CD4-positive, alpha-beta T cell treated with Interleukin-1 beta for 1 hour (primary cell): ENCODE data around the gene REXO1.
A peak's percentile ranks its signal among the peaks of the same experiment; 100 is the strongest.
"Not testable (repeated sequence)": the region's sequence is repeated elsewhere in the genome, so short reads cannot be mapped to it uniquely, and the experiment has no call there.

Experiments used
- DNase-seq, 2 donors: peaks; one replicate each; pipeline ENCODE4 v3.0.0-alpha.2; 2020 to 2022

Gene REXO1

GRCh38 chr19:1811472-1811894, 36.8 kb downstream of the REXO1 start:
- peak; percentile 33 to 40 for DNase-seq

DNA sequence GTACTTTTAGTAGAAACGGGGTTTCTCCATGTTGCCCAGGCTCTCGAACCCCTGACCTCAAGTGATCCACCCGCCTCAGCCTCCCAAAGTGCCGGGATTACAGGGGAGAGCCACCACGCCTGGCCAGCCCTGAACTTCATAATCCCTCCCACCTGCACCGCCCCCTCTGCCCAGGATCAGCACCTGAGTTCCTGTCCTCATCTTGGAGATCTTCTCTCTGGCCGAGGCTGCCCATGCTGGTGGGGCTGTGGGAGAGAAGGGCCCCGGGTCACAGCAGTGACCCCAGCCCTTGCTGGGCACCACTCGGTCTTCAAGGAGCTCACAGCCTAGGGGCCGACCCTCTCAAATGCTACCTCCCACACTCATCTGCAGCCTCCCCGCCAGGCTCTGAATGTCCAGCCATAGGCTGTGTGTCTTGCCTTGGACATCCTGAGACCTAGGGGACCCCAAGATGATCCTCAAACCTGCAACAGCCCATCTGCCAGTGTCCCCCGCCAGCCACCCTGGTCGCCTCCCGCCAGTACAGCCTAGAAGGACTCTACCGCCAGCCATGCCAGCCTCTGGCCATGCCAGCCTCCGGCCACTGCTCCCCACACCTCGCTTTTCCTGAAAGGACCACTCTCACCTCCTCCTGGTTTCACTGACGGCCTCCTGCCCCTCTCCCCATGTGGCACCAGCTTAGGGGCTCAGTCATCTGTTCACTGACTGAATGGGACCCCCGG, 37.7 kb downstream of the REXO1 start:
- DNase-seq = no peak

DNA sequence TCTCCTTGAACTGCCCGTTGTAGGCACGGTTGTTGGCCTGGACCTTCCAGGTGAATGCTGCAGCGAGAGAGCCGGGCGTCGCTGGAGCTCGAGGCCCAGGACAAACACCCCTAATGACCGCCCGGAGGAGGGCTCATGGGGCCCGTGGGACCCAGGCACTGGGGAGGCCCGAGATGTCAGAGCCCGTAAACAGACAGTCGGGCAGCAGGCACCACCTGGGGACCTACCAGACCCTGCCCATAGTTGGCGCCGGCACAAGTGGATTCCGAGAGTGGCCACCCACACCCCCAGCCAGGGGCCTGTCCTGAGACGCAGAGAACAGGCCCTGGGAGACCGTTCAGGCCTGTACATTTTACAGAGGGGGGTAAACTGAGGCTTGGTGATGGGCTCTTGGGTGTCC, 38.6 kb downstream of the REXO1 start:
- DNase-seq = no peak

DNA sequence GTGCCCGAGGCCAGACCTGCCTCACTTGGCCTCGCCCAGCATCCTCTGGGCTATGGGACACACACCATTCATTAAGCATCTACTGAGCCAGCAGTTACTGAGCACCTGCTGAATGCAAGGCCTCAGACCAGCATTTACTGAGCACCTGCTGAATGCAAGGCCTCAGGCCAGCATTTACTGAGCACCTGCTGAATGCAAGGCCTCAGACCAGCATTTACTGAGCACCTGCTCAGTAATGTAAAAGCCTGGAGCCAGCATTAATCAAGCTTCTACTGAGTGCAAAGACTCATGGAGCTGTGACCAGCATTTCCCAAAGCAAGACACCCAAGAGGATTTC, 39.9 kb downstream of the REXO1 start:
- no peak for DNase-seq

GRCh38 chr19:1807695-1808394, 40.4 kb downstream of the REXO1 start:
- DNase-seq = no peak

DNA sequence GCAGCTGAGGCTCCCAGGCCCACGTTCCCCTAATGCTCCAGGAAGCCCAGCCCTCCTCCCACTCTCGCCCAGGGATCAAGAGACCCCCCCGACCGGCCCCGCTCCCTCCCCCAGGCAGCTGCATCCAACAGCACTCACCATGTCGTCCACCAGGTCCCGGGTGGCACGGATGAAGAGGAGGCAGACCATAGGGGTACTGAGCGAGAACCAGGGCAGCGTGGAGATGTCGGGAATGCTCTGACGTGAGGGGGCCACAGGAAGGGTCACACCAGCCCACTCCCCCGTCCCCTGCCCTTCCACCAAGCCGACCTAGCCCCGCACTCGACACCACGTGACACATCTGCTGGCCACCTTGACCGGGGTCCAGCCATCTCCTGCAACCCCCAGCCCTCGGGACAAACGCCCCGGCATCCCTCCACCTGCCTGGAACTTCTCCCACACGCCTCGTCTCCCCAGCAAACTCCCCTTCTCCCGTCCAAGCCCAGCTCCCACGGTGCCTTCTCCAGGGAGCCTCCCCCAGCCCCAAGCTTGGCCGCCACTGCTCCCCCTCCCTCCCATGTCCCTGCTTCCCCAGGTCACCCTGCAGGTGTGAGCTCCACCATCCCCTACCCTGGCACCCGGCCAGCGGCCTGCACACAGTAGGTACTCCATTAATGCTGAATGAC, 41.1 kb downstream of the REXO1 start:
- DNase-seq = no peak

DNA sequence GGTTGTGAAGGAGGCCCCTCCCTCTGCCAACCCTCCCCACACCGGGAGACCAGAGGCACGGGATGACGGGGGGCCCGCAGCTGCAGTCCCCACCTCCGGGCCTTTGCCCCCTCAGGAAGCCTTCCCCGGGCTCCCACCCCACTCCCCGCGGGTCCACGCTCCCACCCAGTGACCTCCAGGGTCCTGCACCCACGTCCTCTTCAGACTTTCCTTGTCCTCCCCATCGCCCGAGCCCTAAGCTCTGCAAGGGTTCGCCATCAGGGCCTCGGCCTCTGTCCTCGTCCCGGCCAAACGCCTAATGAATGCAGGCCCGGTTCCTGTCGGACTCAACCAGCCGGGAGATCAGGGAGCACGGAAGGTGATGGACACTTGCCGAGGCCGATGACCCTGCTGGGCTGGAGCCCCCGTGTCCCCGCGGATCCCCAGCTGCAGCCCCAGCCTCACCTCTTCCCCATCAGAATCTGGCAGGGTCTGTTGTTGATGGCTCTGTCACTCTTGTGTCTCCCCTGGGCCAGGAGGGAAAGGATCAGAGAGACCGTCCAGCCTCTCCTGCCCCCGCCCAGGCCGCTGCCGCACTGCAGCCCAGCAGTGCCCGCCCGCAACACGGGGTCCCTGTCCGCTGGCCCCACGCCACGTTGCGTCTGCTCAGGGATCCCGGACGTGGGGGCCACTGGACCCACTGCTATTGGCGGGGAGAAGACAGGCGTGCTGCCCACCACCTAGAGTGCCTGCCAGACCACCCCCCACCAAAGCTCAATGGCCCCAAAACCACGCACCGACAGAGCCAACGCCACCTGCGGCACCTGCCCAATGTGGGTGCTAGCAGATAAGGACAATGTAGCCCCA, 41.9 kb downstream of the REXO1 start:
- DNase-seq = no peak

- no peak for DNase-seq
Measured at GRCh38 chr19:1805401-1806183, 42.7 kb downstream of the REXO1 start.

- no peak for DNase-seq
Measured at GRCh38 chr19:1804858-1805257, 43.4 kb downstream of the REXO1 start.

DNA sequence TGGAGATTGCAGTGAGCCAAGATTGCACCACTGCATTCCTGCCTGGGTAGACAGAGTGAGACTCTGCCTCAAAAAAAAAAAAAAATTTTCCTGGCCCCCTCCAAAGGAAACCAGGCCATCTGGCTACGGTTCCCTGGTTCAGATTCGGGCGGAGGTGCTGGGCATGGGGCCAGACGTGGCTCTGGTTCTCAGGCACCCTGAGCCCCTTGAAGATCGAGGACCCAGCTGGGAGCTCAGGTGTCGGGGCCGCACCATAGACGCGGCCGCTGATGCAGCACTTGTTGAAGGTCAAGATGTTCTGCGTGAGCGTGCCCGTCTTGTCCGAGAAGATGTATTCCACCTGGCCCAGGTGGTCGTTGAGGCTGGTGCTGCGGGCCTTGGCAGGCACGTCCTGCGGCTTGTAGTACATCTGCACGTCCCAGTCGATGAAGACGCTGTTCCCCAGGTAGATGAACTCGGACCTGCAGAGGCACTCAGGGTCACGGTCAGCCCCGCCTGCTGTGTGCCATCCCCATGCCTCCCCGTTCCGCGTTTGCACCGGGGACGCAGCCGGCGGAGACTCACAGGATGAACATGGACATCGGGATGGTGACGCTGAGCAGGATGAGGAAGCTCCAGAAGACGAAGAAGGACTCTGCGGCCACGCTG, 48.5 kb downstream of the REXO1 start:
- no peak for DNase-seq

GRCh38 chr19:1797313-1797712, 51.0 kb downstream of the REXO1 start:
- DNase-seq = not testable (repeated sequence)

DNA sequence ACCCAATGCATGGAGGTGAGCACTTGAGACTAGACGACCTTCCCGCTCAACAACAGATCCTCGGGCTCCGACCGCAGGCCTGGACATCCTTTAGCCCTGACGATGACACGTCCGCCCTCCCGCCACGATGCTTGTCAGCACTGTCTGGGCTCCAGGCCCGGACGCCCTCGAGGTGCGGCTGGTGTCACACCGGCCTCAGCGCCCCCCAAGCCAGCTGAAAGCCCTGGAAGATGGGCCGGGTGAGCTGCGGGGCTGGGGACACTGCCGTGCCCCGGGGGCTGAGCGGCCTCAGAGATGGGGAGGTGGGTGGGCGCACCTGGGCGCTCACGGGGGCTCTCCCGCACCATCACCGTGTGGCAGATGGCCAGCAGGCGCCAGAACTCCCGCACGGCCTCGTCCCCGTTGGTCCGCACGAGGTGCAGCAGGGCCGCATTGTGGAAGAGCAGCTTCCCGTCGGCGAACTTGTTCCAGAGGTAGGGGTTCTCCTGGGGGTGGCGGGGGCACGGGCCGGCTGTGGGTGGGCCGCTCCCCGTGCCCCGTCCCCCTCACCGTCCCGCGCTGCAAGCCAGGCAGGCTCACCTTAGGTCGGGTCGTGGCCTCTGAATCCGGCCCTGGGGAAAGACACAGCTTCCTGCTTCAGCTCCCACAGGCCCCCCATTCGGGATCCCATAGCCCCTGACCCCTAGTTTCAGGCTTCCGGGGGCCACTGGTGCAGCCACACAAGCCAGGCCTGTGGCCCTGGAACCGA, 51.7 kb downstream of the REXO1 start:
- DNase-seq = no peak

DNA sequence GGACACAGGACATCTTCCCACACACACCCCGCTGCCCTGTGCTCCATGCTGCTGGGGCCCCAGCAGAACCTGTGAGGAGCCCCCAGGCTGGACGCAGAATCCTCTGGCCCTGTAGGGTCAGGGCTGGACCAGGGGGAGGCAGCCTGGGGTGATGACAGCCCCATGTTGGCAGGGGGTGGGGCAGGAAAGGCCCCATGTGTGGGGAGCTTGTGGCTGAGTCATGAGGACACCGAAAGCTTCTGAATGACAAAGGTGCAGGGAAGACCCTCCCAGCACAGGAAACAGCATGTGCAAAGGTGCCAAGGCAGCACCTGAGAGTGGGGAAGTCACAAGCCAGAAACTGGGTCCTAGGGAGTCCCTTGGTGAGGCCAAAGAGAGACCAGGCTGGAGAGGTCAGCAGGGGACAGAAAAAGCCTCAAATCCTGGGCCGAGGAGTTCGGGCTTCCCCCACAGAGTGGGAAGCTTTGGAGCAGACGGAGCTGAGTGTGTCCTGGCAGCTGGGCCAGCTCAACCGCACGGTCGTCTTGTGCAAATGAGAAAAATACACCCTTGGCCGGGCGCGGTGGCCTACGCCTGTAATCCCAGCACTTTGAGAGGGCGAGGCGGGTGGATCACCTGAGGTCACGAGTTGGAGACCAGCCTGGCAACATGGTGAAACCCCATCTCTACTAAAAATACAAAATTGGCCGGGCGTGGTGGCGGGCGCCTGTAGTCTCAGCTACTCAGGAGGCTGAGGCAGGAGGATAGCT, 53.7 kb downstream of the REXO1 start:
- no peak for DNase-seq

GRCh38 chr19:1791879-1792278, 56.4 kb downstream of the REXO1 start:
- no peak for DNase-seq

DNA sequence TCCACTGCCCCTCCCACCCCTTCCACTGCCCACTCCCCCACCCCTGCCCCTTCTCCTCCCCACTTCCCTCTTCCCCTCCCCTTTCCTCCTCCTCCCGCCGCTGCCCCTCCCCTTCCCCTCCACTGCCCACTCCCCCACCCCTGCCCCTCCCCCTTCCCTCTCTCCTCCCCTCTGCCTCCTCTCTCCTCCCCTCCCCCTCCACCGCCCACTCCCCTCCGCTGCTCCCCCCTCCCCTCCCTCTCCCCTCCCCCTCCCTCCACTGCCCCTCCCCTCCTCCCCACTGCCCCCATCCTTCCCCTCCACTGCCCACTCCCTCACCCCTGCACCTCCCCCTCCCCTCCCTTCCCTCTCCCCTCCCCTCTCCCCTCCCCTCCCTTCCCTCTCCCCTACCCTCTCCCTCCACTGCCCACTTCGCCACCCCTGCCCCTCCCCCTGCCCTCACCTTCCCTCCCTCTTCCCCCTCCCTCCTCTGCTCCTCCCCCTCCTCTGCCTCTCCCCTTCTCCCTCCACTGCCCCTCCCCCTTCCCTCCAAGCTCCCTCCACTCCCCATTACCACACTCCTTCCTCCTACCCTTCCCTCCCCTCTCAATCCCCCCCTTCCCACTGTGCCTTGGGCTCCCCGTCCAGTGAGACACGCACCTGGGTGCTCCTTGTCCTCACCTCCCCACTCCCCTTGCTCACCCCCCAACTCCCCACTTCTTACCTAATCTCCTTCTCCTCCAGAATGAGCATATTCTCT, 58.1 kb downstream of the REXO1 start:
- DNase-seq = no peak

- DNase-seq = no peak
Measured at GRCh38 chr19:1789261-1790041, 58.8 kb downstream of the REXO1 start.

GRCh38 chr19:1787116-1787515, 61.2 kb downstream of the REXO1 start:
- DNase-seq = no peak

DNA sequence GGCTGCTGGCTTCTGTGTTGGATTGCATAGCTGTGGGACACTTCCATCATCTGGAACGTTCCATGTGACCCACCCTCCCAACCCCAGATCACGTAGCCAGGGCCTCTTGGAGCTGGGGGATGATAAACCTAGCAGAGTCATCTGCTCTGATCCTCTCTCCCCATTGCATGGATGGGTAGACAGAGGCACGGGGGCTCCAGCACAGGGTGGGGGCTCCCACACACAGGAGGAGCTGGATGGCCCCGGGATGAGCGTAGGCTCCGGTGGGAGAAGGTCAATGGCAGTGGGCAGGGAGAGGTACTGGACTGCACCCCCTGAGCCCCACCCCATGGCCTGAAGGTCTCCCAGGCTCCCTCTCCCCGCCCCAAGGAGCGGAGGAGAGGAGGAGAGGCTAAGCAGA, 61.6 kb downstream of the REXO1 start:
- no peak for DNase-seq

DNA sequence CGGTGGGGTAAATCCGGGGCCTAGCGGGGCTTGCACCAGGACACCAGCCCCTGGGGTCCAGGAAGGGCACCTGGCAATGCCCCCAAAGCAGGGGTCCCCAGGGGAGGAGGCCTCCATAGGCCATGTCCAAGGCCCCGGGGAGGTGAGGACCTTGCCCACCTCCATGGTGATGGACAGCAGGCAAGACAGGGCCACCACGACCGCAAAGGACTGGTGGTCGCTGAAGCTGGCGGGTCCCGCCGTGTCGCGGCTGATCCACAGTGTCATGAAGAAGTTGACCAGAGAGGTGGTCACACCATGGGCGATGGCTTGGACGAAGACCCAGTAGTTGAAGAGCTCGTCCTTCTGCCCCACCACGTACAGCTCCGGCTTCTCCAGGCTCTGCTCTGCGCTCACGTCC, 63.0 kb downstream of the REXO1 start:
- DNase-seq = no peak
